ENCODE results near the gene DNAAF5.
A peak's percentile ranks its signal among the peaks of the same experiment; 100 is the strongest.

Gene DNAAF5

GRCh38 chr7:770741-771166 is 44.3 kb downstream of the DNAAF5 start:
- DNase-seq: no peak

GRCh38 chr7:771234-772004 is 44.9 kb downstream of the DNAAF5 start:
- no peak for DNase-seq

GRCh38 chr7:772005-772294 is 45.5 kb downstream of the DNAAF5 start:
- DNase-seq: no peak

- DNase-seq: no peak
Measured at GRCh38 chr7:772392-772791, 45.9 kb downstream of the DNAAF5 start.

GRCh38 chr7:772861-773621 is 46.5 kb downstream of the DNAAF5 start:
- DNase-seq: no peak

GRCh38 chr7:773622-773915 is 47.1 kb downstream of the DNAAF5 start:
- DNase-seq: no peak

- no peak for DNase-seq
Measured at GRCh38 chr7:774161-775109, 47.9 kb downstream of the DNAAF5 start.

GRCh38 chr7:776381-776780 is 49.9 kb downstream of the DNAAF5 start:
- DNase-seq: no peak

- DNase-seq: no peak
Measured at GRCh38 chr7:776992-777727, 50.7 kb downstream of the DNAAF5 start.

- no peak for DNase-seq
Measured at GRCh38 chr7:777728-778078, 51.2 kb downstream of the DNAAF5 start.

GRCh38 chr7:778271-778967 is 51.9 kb downstream of the DNAAF5 start:
- peak in 1 of 2 experiments; percentile 78 for DNase-seq

- peak; percentile 70 to 81 for DNase-seq
Measured at GRCh38 chr7:778968-779451, 52.5 kb downstream of the DNAAF5 start.

GRCh38 chr7:779480-779879 is 53.0 kb downstream of the DNAAF5 start:
- peak in 1 of 2 experiments; percentile 45 for DNase-seq

GRCh38 chr7:780081-780480 is 53.6 kb downstream of the DNAAF5 start:
- DNase-seq: no peak

GRCh38 chr7:780516-780915 is 54.0 kb downstream of the DNAAF5 start:
- no peak for DNase-seq

GRCh38 chr7:781186-781849 is 54.8 kb downstream of the DNAAF5 start:
- no peak for DNase-seq

GRCh38 chr7:781936-782529 is 55.5 kb downstream of the DNAAF5 start:
- no peak for DNase-seq

GRCh38 chr7:782718-783449 is 56.4 kb downstream of the DNAAF5 start:
- DNase-seq: no peak

GRCh38 chr7:783556-784490 is 57.3 kb downstream of the DNAAF5 start:
- no peak for DNase-seq
